Neutrophil (primary cell): Measurements from ENCODE around the gene JMJD1C.

Source experiments
- H3K27ac ChIP-seq: fragments of 200-600 bp; sonication (generic); 2 replicates; pipeline ENCODE4 v1.5.1; 2016; ENCODE audit warnings: mild to moderate bottlenecking, moderate library complexity
- H3K27me3 ChIP-seq: fragments of 200-600 bp; sonication (generic); 2 replicates; pipeline ENCODE4 v1.6.0; 2016; ENCODE audit warnings: mild to moderate bottlenecking
- H3K36me3 ChIP-seq: fragments of 200-600 bp; sonication (generic); 2 replicates; pipeline ENCODE4 v1.5.1; 2017
- H3K4me1 ChIP-seq, 2 experiments: fragments of 200-600 bp in 1 of 2; sonication (generic) in 1 of 2; 1 replicate in 1 of 2; 2 replicates in 1 of 2; pipeline versions ENCODE4 v1.5.1 to v1.6.1; 2013 to 2016; ENCODE audit warnings: low read depth in 1 of 2, low read length in 1 of 2, mild to moderate bottlenecking in 1 of 2, moderate library complexity in 1 of 2; ENCODE audit not compliant: control insufficient read depth in 1 of 2, insufficient read depth in 1 of 2
- H3K4me3 ChIP-seq, 2 experiments: fragments of 200-600 bp in 1 of 2; sonication (generic) in 1 of 2; 1 replicate in 1 of 2; 2 replicates in 1 of 2; pipeline ENCODE4 v1.5.1; 2013 to 2016; ENCODE audit warnings: low read depth in 1 of 2, low read length in 1 of 2, mild to moderate bottlenecking in 1 of 2, moderate library complexity in 1 of 2
- H3K9me3 ChIP-seq: fragments of 200-600 bp; sonication (generic); 2 replicates; pipeline ENCODE4 v1.5.1; 2016
- CTCF ChIP-seq: fragments of 200-600 bp; sonication (generic); IDR thresholded peaks from 2 replicates; pipeline ENCODE4 v1.5.1; 2016; ENCODE audit warnings: antibody characterized with exemption

JMJD1C gene

DNA sequence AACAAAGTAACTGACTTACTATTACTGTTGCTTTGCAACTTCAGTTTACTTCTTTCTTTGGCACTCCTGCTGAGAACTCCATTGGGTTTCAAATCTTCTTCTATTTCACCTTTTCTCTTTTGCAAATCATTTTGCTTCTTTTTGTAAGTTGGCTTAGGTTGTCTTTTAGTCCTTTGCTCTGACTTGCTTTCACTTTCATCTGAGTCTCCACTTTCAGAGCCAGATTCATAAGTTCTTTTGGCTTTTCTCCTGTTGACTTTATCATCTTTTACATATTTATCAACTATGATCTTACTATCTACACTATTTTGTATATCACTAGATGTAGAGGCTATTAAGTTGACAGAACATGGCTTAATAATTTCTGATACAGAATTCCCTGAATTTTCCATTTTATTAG is 259.2 kb downstream of the JMJD1C start:
- Histone ChIP-seq H3K4me1 (peaks cover 35 to 43% of the 10 kb centered on the region in 2 experiments), H3K9me3 (no peaks in the 10 kb centered on the region), H3K27ac (peak overlapping the region; percentile 44), H3K36me3 (peaks cover 73% of the 10 kb centered on the region), H3K27me3 (no peaks in the 10 kb centered on the region), H3K4me3 (no peak overlapping the region)
- TF ChIP-seq CTCF: no peak

DNA sequence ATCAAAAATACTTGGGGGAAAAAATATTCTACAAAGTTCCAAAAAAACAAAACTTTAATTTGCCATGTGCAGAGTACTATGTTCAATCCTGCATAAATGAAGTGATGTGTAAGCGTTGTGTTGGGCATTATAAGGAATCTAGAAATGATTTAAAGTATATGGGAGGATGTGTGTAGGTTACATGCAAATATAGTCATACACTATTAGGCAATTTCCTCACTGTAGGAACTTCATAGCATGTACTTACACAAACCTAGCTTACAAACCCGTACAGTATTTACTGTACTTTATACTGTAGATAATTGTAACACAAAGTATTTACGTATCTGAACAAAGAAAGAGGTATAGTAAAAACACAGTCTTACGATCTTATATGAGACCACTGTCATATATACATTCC is 260.4 kb downstream of the JMJD1C start:
- Histone ChIP-seq H3K27ac (peak overlapping the region; percentile 48), H3K27me3 (no peaks in the 10 kb centered on the region), H3K36me3 (peaks cover 77% of the 10 kb centered on the region), H3K9me3 (no peaks in the 10 kb centered on the region), H3K4me3 (no peak overlapping the region), H3K4me1 (peaks cover 28 to 35% of the 10 kb centered on the region in 2 experiments)
- TF ChIP-seq CTCF: no peak

DNA sequence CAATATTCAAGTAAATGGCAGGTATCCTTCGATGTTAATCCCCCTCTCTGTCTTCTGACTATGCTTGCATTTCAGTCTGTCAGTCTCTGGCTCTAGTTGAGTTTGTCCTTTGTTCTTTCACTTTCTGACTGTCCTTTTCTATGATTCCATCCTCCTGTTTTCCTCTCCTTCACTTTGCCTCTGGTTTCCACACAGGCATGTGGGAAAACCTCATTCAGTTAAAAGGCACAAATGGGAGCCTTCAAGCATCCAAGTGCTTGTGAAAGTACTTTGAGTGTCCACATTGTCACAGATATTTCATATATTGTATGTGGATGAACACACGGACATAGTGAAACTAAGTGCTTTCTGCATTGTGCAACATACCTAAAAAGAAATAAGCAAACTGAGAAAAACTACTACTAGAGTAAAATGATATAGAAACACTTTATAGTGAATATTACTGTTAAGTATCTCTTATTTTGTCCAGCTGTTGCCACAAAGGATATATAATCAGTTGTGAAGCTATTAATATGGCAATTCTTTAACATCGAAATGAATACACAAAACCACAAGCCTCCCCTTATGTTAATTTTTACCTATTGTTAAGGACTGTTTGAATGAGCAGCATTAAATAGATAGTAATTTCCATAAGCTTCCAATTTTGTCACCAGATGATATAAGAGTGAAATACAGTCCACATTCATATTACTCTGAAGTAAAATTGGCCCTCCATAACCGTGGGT is 260.9 kb downstream of the JMJD1C start:
- H3K27me3 ChIP-seq: no peaks in the 10 kb centered on the region
- peaks cover 27 to 33% of the 10 kb centered on the region in 2 experiments for H3K4me1 ChIP-seq
- TF ChIP-seq CTCF: no peak
- peak overlapping the region; percentile 48 for H3K27ac ChIP-seq
- peaks cover 80% of the 10 kb centered on the region for H3K36me3 ChIP-seq
- no peak overlapping the region for H3K4me3 ChIP-seq
- H3K9me3 ChIP-seq: no peaks in the 10 kb centered on the region

- Histone ChIP-seq H3K36me3 (peaks cover 86% of the 10 kb centered on the region), H3K4me3 (no peak overlapping the region), H3K9me3 (no peaks in the 10 kb centered on the region), H3K27ac (no peak overlapping the region), H3K4me1 (peaks cover 13 to 19% of the 10 kb centered on the region in 2 experiments), H3K27me3 (no peaks in the 10 kb centered on the region)
- TF ChIP-seq CTCF: no peak
Measured at GRCh38 chr10:63201118-63201517, 264.7 kb downstream of the JMJD1C start.

GRCh38 chr10:63200431-63200830 is 265.3 kb downstream of the JMJD1C start:
- no peak for TF ChIP-seq CTCF
- Histone ChIP-seq H3K4me1 (peaks cover 7 to 12% of the 10 kb centered on the region in 2 experiments), H3K9me3 (no peaks in the 10 kb centered on the region), H3K4me3 (no peak overlapping the region), H3K36me3 (peaks cover 86% of the 10 kb centered on the region), H3K27ac (no peak overlapping the region), H3K27me3 (no peaks in the 10 kb centered on the region)
